ENCODE results near the gene NSUN4.

GRCh38 chr1:46399307-46399706 lies 58.7 kb downstream of the NSUN4 start:
- TF ChIP-seq CTCF (IDR thresholded peaks at IDR 0.05), result no peak
- TF ChIP-seq POLR2A (IDR thresholded peaks at IDR 0.05), result no peak

Data from testis (tissue), 2 donors.